A673 (cell line): ENCODE data around the gene NEDD4. TPM values are rescaled to one million over a fixed set of nuclear protein-coding genes. Genes with fewer than 3 reads are reported as not detected.
"Not testable (repeated sequence)": the region's sequence is repeated elsewhere in the genome, so short reads cannot be mapped to it uniquely, and the experiment has no call there.

ENCODE experiments used
- BruUV-seq: library from RNA; stranded (reverse); fragments of 400-500 nt; replicated peaks from 2 replicates; lab custom pipeline; 2021; lab: Mats Ljungman, UMichigan
- CTCF ChIA-PET: fragments of 300-600 bp; sonication (Branson Sonifier 250); formaldehyde crosslinking; loops from one replicate; lab custom pipeline; 2022; ENCODE audit warnings: antibody characterized with exemption; lab: Charles Lee
- POLR2A ChIA-PET: fragments of 300-600 bp; sonication (Branson Sonifier 250); formaldehyde crosslinking; loops from one replicate; lab custom pipeline; 2022; ENCODE audit warnings: antibody characterized with exemption; ENCODE audit not compliant: low non-redundant PET; lab: Charles Lee
- DNase-seq: peaks from one replicate; pipeline ENCODE4 v3.0.0-alpha.2; 2015; ENCODE audit warnings: low spot score
- H3K27ac ChIP-seq: fragments of 200-600 bp; sonication (generic); 2 replicates; pipeline ENCODE4 v1.5.1; 2016; ENCODE audit warnings: mixed run types, low read depth, mild to moderate bottlenecking, mixed read lengths, antibody characterized with exemption, low read length; ENCODE audit not compliant: poor library complexity, severe bottlenecking
- H3K27me3 ChIP-seq: fragments of 200-600 bp; sonication (generic); replicated peaks from 2 replicates; pipeline ENCODE4 v1.6.1; 2017; ENCODE audit warnings: mixed run types, low read depth, mild to moderate bottlenecking, mixed read lengths, antibody characterized with exemption, low read length; ENCODE audit not compliant: insufficient read depth, poor library complexity
- H3K36me3 ChIP-seq: fragments of 200-600 bp; sonication (generic); 2 replicates; pipeline ENCODE4 v1.6.1; 2016; ENCODE audit warnings: mixed run types, mild to moderate bottlenecking, mixed read lengths, antibody characterized with exemption, low read length; ENCODE audit not compliant: insufficient read depth, poor library complexity, severe bottlenecking
- H3K4me1 ChIP-seq: fragments of 200-600 bp; sonication (generic); 2 replicates; pipeline ENCODE4 v1.6.1; 2017; ENCODE audit warnings: mixed run types, mild to moderate bottlenecking, mixed read lengths, antibody characterized with exemption, low read length; ENCODE audit not compliant: insufficient read depth, poor library complexity, severe bottlenecking
- H3K4me3 ChIP-seq: fragments of 200-600 bp; sonication (generic); 2 replicates; pipeline ENCODE4 v1.5.1; 2016; ENCODE audit warnings: low read depth, mixed run types, mild to moderate bottlenecking, mixed read lengths, low read length; ENCODE audit not compliant: poor library complexity, severe bottlenecking
- H3K9me3 ChIP-seq: fragments of 200-600 bp; sonication (generic); 2 replicates; pipeline ENCODE4 v1.6.1; 2016; ENCODE audit warnings: mixed run types, low read depth, mild to moderate bottlenecking, mixed read lengths, antibody characterized with exemption, low read length; ENCODE audit not compliant: poor library complexity, severe bottlenecking
- CTCF ChIP-seq: fragments of 300-800, 200-600 bp; sonication (generic); conservative IDR thresholded peaks from 2 replicates; pipeline ENCODE4 v1.5.1; 2017; ENCODE audit warnings: low read depth, mild to moderate bottlenecking, antibody characterized with exemption, low read length, moderate library complexity, mixed read lengths
- EZH2 ChIP-seq: fragments of 200-600 bp; sonication (generic); IDR thresholded peaks from 2 replicates; pipeline ENCODE4 v1.6.1; 2017; ENCODE audit warnings: borderline replicate concordance, low read depth, mild to moderate bottlenecking, mixed read lengths, antibody characterized with exemption, low read length; ENCODE audit not compliant: poor library complexity, severe bottlenecking
- intact Hi-C: fragments of 100-400 bp; cut with micrococcal nuclease; formaldehyde crosslinking; loops from one replicate; pipeline ENCODE4 v1.10.0; 2022; ENCODE audit not compliant: unreplicated experiment
- total RNA-seq: library from RNA; stranded (reverse); gene quantifications from 2 replicates; pipeline ENCODE4 v1.2.3, GENCODE V29; 2021

The NEDD4 gene
- total RNA-seq, 1 experiment from 2014 or later, result 23.1 TPM

- H3K36me3 ChIP-seq, result no peaks in the 10 kb centered on the region
- H3K27me3 ChIP-seq, result no peaks in the 10 kb centered on the region
- no TSS peak for BruUV-seq
- intact Hi-C loops, result no loop called here
- peaks cover 13% of the 10 kb centered on the region for H3K4me1 ChIP-seq
- ChIA-PET POLR2A (no interaction called here), CTCF (no interaction called here)
- TF ChIP-seq CTCF (no peak), EZH2 (no peak)
- peak; percentile 35 for DNase-seq
- no peak overlapping the region for H3K4me3 ChIP-seq
- H3K27ac ChIP-seq, result no peak overlapping the region
- H3K9me3 ChIP-seq, result no peaks in the 10 kb centered on the region
These were observed 169.6 kb downstream of the NEDD4 start for GRCh38 chr15:55823699-55824340.

DNA sequence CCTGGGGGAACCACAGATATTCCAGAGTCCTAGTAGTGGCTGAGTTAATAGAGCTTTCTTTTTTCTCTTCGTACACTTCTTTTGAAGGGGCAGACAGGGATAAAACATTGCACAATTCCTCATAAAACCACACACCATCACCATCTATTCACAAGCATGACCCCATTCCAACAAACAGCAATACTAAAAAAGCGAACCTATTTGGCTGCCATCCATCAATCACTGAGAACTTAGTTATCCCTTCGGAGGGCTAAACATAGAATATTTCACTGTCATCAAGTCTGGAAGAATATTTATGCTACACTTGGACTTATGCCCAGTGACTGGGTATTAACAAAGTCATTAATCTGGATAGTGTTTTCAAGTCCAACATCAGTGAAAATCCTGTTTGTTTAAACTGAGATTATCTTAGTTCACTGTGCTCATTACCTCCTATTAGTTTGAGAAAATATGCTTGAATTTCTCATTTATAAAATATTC, 170.2 kb downstream of the NEDD4 start:
- no peak overlapping the region for H3K4me3 ChIP-seq
- TF ChIP-seq EZH2 (no peak), CTCF (no peak)
- intact Hi-C loops, result no loop called here
- H3K36me3 ChIP-seq, result no peaks in the 10 kb centered on the region
- no peak overlapping the region for H3K27ac ChIP-seq
- peak; percentile 86 for DNase-seq
- POLR2A ChIA-PET, result no interaction called here
- H3K9me3 ChIP-seq, result no peaks in the 10 kb centered on the region
- CTCF ChIA-PET, result no interaction called here
- peaks cover 13% of the 10 kb centered on the region for H3K4me1 ChIP-seq
- no peaks in the 10 kb centered on the region for H3K27me3 ChIP-seq
- no TSS peak for BruUV-seq

- H3K36me3 ChIP-seq, POLR2A ChIA-PET, H3K4me3 ChIP-seq, intact Hi-C loops, BruUV-seq, H3K27ac ChIP-seq, H3K9me3 ChIP-seq, DNase-seq, H3K27me3 ChIP-seq: not testable (repeated sequence)
- peaks cover 13% of the 10 kb centered on the region for H3K4me1 ChIP-seq
- CTCF ChIA-PET, result interaction anchor here (0.6 kb wide), 1 partner anchor 115 kb away, joined by 3 read pairs; no protein-coding TSS in a partner anchor
These were observed 171.7 kb downstream of the NEDD4 start for GRCh38 chr15:55821740-55822139.

DNA sequence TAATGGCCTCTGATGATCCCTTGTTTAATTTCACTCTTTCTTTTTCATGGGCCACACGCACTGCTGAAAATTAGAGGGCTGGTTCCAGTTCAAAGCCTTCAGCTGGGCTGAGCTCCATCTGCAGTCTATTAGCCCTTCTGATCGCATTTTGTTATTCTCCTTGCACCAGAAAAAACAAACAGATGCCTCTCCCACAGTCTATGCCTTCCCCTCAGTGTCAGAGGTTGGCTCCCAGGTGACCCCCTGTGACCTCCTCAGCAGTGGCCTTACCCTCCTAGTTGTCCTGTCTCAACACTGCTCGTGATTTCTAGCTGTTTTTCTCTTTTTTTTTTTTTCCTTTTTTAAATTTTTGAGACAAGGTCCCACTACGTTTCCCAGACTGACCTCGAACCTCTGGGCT, 173.4 kb downstream of the NEDD4 start:
- ChIA-PET CTCF (no interaction called here), POLR2A (no interaction called here)
- H3K27me3 ChIP-seq, result no peaks in the 10 kb centered on the region
- peaks cover 13% of the 10 kb centered on the region for H3K4me1 ChIP-seq
- no peak overlapping the region for H3K4me3 ChIP-seq
- TF ChIP-seq EZH2 (no peak), CTCF (no peak)
- no peaks in the 10 kb centered on the region for H3K36me3 ChIP-seq
- DNase-seq, result no peak
- BruUV-seq, result no TSS peak
- H3K27ac ChIP-seq, result no peak overlapping the region
- no peaks in the 10 kb centered on the region for H3K9me3 ChIP-seq
- intact Hi-C loops, result no loop called here
